Esophagus squamous epithelium (tissue), 4 donors: ENCODE data around the gene OR6B3.
"Not testable (repeated sequence)": the region's sequence is repeated elsewhere in the genome, so short reads cannot be mapped to it uniquely, and the experiment has no call there.

ENCODE experiments used
- POLR2A ChIP-seq, 4 donors: fragments of 450-650 bp; IDR thresholded peaks; one replicate each; pipeline ENCODE4 v1.6.1; 2017; ENCODE audit warnings: antibody characterized with exemption in 4 of 4, mild to moderate bottlenecking in 4 of 4, moderate library complexity in 3 of 4
- TF ChIP-seq, protein P1 (sequence below), 6 experiments: fragments of 450-650 bp in 4 of 6; fragments of 200-600 bp in 2 of 6; sonication (generic) in 2 of 6; IDR thresholded peaks; one replicate each; pipeline ENCODE4 v1.5.1; 2016 to 2019; ENCODE audit warnings: antibody characterized with exemption in 6 of 6, mild to moderate bottlenecking in 4 of 6, moderate library complexity in 4 of 6

GRCh38 chr2:240044096-240044495 is 9.2 kb downstream of the OR6B3 start:
- TF ChIP-seq, protein P1, sequence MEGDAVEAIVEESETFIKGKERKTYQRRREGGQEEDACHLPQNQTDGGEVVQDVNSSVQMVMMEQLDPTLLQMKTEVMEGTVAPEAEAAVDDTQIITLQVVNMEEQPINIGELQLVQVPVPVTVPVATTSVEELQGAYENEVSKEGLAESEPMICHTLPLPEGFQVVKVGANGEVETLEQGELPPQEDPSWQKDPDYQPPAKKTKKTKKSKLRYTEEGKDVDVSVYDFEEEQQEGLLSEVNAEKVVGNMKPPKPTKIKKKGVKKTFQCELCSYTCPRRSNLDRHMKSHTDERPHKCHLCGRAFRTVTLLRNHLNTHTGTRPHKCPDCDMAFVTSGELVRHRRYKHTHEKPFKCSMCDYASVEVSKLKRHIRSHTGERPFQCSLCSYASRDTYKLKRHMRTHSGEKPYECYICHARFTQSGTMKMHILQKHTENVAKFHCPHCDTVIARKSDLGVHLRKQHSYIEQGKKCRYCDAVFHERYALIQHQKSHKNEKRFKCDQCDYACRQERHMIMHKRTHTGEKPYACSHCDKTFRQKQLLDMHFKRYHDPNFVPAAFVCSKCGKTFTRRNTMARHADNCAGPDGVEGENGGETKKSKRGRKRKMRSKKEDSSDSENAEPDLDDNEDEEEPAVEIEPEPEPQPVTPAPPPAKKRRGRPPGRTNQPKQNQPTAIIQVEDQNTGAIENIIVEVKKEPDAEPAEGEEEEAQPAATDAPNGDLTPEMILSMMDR (IDR thresholded peaks at IDR 0.05), result not testable (repeated sequence)
- TF ChIP-seq POLR2A (IDR thresholded peaks at IDR 0.05), result not testable (repeated sequence)
